Measurements from ENCODE around the gene GABRG3. TPM values are rescaled to one million over a fixed set of nuclear protein-coding genes. Genes with fewer than 3 reads are reported as not detected.

Gene GABRG3
- total RNA-seq, 1 donor from 2014 or later, result 3.0 TPM

DNA sequence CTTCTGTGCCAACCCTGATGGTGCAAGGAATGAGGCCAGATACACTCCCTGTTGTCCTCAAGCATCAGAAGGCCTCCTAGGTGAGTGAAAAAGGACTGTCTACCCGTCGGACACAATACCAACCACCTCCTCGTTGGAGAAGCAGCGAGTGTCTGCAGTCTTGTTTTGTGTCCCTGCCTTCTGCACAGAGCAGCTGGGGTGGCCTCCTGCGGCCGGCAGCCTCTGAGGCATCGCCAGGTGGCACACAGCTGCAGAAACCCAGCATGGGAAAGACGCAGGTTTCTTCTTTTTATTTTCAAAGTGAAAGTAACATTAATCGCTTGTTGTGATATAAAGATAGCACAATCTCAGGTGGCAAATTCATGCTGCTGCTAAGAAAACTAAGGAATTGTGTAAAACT is 618.3 kb downstream of the GABRG3 start:
- H3K4me3 Mint-ChIP-seq, result no peak overlapping the region
- H3K4me1 Mint-ChIP-seq, result peaks cover 4% of the 10 kb centered on the region
- no peak for DNase-seq (ENCODE audit: low spot score in 2 of 2, unreplicated experiment in 2 of 2)
- no peaks in the 10 kb centered on the region for H3K9me3 Mint-ChIP-seq
- H3K27me3 Mint-ChIP-seq (ENCODE audit: low read depth), result peaks cover 39% of the 10 kb centered on the region
- H3K27ac Mint-ChIP-seq, result no peak overlapping the region
- H3K36me3 Mint-ChIP-seq, result no peaks in the 10 kb centered on the region
- TF ChIP-seq, protein P1, sequence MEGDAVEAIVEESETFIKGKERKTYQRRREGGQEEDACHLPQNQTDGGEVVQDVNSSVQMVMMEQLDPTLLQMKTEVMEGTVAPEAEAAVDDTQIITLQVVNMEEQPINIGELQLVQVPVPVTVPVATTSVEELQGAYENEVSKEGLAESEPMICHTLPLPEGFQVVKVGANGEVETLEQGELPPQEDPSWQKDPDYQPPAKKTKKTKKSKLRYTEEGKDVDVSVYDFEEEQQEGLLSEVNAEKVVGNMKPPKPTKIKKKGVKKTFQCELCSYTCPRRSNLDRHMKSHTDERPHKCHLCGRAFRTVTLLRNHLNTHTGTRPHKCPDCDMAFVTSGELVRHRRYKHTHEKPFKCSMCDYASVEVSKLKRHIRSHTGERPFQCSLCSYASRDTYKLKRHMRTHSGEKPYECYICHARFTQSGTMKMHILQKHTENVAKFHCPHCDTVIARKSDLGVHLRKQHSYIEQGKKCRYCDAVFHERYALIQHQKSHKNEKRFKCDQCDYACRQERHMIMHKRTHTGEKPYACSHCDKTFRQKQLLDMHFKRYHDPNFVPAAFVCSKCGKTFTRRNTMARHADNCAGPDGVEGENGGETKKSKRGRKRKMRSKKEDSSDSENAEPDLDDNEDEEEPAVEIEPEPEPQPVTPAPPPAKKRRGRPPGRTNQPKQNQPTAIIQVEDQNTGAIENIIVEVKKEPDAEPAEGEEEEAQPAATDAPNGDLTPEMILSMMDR (IDR thresholded peaks at IDR 0.05; ENCODE audit: unreplicated experiment), result no peak

DNA sequence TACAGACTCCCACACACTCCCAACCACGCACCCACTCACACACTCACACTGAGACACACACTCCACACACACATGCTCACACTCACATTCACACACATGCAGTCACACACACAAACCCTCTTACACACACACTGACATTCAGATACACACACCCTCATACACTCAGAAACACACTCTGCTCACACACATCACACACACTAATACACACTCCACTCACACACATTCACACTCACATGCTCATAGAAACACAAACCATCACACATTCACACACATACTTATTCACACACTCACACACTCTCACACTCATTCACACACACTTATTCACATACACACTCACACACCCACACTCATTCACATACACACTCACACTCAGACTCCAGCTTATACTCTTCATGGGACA is 618.8 kb downstream of the GABRG3 start:
- no peak overlapping the region for H3K4me3 Mint-ChIP-seq
- H3K27me3 Mint-ChIP-seq (ENCODE audit: low read depth), result peaks cover 39% of the 10 kb centered on the region
- TF ChIP-seq, protein P1 (IDR thresholded peaks at IDR 0.05; ENCODE audit: unreplicated experiment), result no peak
- peaks cover 4% of the 10 kb centered on the region for H3K4me1 Mint-ChIP-seq
- DNase-seq (ENCODE audit: low spot score in 2 of 2, unreplicated experiment in 2 of 2), result no peak
- no peaks in the 10 kb centered on the region for H3K9me3 Mint-ChIP-seq
- no peaks in the 10 kb centered on the region for H3K36me3 Mint-ChIP-seq
- H3K27ac Mint-ChIP-seq, result no peak overlapping the region

Other genes starting within 250 kb of the GABRG3 start
- gene GABRB3, start 198.1 kb upstream of the GABRG3 start, total RNA-seq, result 2.8 to 3.4 TPM (median 3.1 TPM) in 3 replicates
- gene GABRA5, start 104.1 kb upstream of the GABRG3 start, total RNA-seq, result 0.11 to 0.49 TPM (median 0.45 TPM) in 3 replicates

Measured in mesothelial cell of epicardium (in vitro differentiated cells).